Measurements from ENCODE around the gene AGAP1.
"Not testable (repeated sequence)": the region's sequence is repeated elsewhere in the genome, so short reads cannot be mapped to it uniquely, and the experiment has no call there.

- TF ChIP-seq, protein P1, sequence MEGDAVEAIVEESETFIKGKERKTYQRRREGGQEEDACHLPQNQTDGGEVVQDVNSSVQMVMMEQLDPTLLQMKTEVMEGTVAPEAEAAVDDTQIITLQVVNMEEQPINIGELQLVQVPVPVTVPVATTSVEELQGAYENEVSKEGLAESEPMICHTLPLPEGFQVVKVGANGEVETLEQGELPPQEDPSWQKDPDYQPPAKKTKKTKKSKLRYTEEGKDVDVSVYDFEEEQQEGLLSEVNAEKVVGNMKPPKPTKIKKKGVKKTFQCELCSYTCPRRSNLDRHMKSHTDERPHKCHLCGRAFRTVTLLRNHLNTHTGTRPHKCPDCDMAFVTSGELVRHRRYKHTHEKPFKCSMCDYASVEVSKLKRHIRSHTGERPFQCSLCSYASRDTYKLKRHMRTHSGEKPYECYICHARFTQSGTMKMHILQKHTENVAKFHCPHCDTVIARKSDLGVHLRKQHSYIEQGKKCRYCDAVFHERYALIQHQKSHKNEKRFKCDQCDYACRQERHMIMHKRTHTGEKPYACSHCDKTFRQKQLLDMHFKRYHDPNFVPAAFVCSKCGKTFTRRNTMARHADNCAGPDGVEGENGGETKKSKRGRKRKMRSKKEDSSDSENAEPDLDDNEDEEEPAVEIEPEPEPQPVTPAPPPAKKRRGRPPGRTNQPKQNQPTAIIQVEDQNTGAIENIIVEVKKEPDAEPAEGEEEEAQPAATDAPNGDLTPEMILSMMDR (IDR thresholded peaks at IDR 0.05): not testable (repeated sequence)
- TF ChIP-seq POLR2A (IDR thresholded peaks at IDR 0.05): not testable (repeated sequence)
Measured at GRCh38 chr2:236141616-236142015, 647.8 kb downstream of the AGAP1 start.
